GM18498 (cell line): ENCODE data around the gene ALDH1A2.
"Not testable (repeated sequence)": the region's sequence is repeated elsewhere in the genome, so short reads cannot be mapped to it uniquely, and the experiment has no call there.

ENCODE experiments used
- ATAC-seq: cut with Tn5 transposase; IDR thresholded peaks from one replicate; pipeline ENCODE4 v1.9.1; 2021; ENCODE audit warnings: mild to moderate bottlenecking, moderate library complexity; ENCODE audit not compliant: unreplicated experiment

Gene ALDH1A2

GRCh38 chr15:58065445-58066041, at the start of gene ALDH1A2:
Gene ALDH1A2 (minus strand): TSS chr15:58065711. CDS start chr15:58065650, 61 bp downstream.
- ATAC-seq = no peak

GRCh38 chr15:58114812-58115211, 49.3 kb upstream of the ALDH1A2 start:
- ATAC-seq = no peak

DNA sequence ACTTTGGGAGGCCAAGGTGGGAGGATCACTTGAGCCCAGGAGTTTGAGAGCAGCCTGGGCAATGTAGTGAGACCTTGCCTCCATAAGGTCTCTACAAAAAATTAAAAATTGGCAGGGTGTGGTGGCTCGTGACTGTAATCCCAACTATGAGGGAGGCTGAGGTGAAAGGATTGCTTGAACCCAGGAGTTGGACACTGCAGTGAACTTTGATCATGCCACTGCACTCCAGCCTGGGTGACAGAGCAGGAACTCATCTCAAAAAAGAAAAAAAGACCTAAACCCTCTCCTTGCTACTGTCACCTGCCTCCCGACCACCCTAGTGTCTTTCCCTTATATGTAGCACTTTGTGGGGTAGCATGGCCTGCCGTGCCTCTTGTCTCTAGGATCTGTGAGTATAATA, 48.9 kb upstream of the ALDH1A2 start:
- ATAC-seq = no peak

- ATAC-seq = not testable (repeated sequence)
These were observed 47.8 kb upstream of the ALDH1A2 start for GRCh38 chr15:58113358-58113757.

DNA sequence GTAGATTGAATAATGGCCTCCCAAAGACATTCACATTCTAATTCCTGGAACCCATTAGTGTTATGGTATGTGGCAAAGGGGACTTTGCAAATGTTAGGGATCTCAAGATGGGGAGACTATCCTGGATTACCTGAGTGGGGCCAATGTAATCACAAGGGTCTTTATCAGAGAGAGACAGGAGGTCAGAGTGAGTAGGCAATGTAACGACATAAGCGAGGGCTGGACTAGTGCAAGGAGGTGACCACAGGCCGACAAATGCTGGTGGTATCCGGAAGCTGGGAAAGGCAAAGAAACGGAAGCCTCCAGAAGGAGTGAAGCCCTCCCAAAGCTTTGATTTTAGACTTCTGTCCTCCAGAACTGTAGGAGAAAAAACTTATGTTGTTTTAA, 46.2 kb upstream of the ALDH1A2 start:
- ATAC-seq = no peak

DNA sequence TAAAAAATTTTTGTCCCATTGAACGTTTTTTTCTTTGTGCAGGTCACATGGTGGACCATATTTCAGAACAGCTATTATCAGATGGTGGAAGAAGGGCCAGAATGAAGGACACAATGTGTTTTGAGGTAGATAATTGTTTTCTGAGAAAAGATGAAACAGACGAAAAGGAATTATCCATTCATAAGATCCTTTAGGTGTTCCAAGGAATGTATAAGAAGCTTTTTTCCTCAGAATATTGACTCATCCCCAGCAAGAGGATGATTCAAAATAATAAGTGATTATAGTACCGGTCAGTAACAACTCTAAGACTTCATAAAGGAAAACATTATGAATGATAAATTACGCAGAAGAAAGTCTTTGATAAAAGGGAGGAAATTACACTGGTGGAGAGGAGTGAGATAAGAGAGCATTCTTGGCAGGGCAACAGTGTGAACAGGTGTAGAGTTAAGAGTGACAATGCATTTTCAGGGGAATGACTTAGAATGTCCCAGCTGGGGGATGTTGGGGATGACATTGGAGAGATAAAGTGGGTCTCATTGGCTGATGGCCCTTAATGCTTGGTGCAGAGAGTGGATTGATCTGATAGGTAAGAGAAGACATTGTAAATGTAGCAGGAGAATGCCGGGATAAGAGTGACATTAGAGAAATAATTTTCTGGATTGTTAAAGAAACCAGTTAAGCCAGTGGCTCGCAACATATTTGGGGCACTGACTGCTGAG, 45.6 kb upstream of the ALDH1A2 start:
- no peak for ATAC-seq

DNA sequence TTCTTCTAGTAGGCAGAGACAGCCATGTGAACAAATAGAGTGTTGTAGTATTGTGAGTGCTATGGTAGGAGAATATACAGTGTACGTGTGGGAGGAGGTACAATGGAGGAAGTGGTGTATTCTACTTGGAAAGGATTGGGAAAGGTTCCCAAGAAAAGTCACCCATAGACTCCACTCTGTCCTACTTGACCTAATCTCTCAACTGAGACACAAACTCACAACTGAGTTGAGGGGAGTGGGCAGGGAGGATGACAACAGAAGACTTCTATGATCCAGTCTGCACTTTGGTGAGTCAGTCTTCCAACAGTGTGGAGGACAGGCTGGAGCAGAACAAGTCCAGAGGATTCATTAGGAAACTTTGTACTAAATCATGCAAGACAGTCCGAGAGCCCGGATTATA, 43.9 kb upstream of the ALDH1A2 start:
- ATAC-seq = no peak

GRCh38 chr15:58108117-58108516, 42.6 kb upstream of the ALDH1A2 start:
- ATAC-seq = no peak

DNA sequence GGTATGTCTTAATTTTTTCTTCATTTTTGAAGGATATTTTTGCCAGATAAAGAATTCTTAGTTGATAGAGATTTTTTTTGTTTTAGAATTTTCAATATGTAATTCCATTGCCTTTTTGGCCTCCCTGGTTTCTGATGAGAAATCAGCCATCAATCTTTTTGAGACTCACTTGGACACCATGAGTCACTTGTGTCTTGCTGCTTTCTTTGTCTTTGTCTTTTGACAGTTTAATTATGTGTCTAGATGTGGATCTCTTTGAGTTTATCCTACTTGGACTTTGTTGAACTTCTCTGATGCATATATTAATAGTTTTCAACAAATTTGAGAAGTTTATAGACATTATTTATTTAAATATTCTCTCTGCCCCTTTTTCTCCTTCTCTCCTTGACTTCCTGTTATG, 38.0 kb upstream of the ALDH1A2 start:
- no peak for ATAC-seq

DNA sequence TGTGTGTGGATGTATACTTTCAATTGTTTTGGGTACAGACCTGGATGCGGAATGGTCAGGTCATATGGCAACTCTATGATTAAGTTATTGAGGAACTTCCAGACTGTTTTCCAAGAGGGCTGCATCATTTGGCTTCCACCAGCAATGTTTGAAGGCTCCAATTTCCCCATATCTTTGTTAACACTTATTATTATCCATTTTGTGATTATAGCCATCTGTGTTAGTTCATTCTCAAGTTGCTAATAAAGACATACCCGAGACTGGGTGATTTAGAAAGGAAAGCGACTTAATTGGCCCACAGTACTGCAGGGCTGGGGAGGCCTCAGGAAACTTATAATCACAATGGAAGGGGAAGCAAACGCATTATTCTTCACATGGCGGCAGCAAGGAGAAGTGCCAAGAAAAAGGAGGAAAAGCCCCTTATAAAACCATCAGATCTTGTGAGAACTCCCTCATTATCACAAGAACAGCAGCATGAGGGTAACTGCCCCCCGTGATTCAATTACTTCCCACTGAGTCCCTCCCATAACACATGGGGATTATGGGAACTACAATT, 31.1 kb upstream of the ALDH1A2 start:
- ATAC-seq = no peak

DNA sequence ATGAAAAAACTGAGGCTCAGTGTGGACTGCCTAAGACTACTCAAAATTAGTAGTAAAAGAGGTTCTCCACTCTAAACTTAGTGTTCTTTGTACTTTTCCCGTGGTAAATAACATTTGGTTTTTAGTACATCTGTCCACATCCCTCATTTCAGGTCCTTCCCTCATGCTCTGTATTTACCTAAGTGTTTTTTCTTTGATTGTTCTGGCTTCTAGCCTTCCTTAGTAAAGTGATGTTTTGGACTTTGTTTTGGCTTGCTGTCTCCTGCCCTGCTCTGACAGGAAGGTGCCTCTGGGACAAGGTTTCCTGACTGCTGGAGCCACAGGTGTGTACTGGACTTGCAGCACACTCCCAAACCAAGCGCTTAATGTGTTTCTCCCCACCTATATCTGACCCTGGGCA, 29.9 kb upstream of the ALDH1A2 start:
- ATAC-seq = no peak

DNA sequence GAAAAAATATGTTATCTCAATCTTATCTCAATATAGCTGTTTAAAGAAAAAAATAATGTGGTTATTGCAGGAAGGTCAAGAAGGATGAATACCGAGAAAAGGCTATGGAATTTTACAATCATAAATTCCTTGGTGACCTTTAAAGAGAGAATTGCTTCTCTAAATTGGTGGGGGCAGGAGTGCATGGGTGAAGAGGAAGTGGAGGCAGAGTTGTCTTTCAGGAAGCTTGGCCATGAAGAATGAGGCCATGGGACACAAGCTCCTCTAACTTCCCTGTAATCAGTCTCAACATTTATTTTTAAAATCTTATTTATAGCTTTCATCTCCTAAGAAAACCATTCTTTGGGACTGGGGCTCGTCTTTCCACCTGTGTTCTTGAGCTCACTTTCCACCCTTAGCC, 22.4 kb upstream of the ALDH1A2 start:
- no peak for ATAC-seq

GRCh38 chr15:58086491-58086890, 21.0 kb upstream of the ALDH1A2 start:
- no peak for ATAC-seq

GRCh38 chr15:58083526-58083925, 18.0 kb upstream of the ALDH1A2 start:
- ATAC-seq = no peak

GRCh38 chr15:58081891-58082290, 16.4 kb upstream of the ALDH1A2 start:
- ATAC-seq = no peak

DNA sequence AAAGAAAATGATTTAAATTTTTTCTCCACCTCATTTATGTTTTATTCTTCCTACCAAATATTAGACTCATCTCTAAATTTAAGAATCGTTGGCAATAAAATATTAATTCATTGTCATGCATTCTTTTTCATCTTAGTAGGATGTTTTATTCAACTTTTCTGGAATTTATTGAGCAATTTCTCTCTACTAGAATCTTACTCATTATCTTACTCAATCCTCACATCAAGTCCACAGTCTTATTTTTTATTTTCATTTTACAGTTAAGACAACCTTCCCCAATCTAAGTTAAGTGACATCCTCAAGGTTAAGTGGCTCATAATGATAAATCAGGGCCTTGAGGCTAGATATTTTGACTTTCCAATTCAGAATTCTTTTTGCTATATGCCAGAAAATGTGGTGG, 15.9 kb upstream of the ALDH1A2 start:
- ATAC-seq = no peak

GRCh38 chr15:58080959-58081358, 15.4 kb upstream of the ALDH1A2 start:
- ATAC-seq = not testable (repeated sequence)

DNA sequence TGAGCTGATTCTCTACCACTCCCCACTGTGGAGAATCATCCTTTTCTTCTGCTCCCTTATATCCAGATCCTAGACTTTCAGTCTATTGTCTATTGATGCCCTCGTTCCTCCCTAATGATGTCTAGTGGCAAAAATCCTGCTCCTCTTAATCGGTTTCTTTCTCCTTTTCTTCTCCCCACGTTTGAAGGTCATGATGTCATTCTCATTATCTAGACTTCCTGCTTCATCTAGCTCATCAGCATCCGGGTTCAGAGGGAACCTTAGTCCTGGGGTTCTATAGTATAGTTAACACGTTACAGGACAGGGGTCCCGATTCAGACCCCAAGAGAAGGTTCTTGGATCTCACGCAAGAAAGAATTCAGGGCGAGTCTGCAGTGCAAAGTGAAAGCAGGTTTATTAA, 14.9 kb upstream of the ALDH1A2 start:
- no peak for ATAC-seq

DNA sequence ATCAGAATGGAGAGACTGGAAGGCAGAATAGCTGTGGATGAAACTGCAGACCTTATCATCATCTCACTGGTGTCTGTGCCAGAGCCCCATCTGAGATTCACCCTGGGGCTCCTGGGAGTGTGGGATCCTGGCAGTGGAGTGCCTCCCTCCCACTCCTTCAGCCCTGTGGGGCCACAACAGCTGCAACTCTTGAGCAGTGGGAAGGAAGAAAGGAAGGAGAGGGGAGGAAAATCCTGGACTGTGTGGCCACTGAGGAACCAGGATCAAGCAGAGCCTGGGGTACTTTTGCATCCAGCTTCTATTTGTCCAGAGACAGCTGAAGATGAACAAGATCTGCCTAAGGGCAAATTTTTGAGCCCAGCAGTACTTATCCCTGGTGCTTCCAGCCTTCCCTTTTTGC, 13.1 kb upstream of the ALDH1A2 start:
- ATAC-seq = no peak

DNA sequence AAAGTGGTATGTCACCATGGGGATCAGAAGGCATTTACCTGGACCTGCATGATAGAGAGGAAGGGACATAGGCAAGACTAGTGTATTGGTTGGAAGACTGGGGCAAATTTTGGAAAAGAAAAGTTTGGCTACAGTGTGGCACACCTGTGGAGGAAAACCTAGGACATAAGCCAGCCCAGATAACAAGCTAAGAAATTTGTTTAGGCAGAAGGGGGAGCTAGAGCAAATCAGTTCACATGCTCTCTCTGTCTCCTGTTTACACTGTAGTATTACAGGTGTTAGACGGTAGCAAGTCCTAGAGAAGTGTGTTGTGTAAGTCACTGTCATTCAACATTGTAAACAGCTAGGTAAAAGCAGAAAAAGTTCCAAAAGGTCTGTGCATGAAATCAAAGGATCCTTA, 11.9 kb upstream of the ALDH1A2 start:
- ATAC-seq = no peak

GRCh38 chr15:58074452-58074851, 8.9 kb upstream of the ALDH1A2 start:
- ATAC-seq = no peak

DNA sequence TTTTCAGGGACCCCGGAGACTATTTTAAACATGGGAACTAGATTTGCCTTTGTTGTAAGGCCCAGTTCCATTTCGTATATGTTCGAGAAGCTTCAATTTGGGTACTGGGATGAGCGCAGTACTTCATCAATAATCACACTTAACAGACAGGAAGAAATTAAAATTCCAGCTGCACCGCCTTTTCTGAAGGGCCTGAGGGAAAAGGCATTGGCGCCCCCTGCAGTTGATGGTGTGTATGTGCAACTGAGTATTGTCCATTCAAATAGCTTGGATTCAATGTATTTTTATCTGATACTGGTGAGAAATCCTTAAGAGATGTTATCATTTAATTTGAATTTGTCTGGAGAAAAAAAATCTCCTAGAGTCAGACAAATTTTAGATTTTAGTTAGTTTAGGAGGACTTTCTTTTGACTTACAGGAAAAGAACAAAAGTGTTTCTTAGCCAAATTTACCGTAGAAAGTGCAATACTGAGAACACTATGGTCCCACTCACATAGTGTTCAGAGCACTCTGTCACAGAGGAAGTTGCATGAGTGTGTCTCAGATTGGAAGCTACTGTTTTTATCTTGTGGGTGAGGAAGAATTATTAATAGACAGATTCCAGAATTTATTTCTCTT, 5.4 kb upstream of the ALDH1A2 start:
- ATAC-seq = no peak
